LNCaP clone FGC (cell line): ENCODE results near the gene DLGAP3.

ENCODE experiments used
- DNase-seq: peaks from one replicate; pipeline ENCODE4 v3.0.0-alpha.2; 2011; ENCODE audit warnings: low read depth
- H3K4me3 ChIP-seq: 2 replicates; pipeline ENCODE4 v1.5.1; 2011; ENCODE audit warnings: mild to moderate bottlenecking, low read depth, low read length, control low read depth
- TF ChIP-seq, protein P1 (sequence below): IDR thresholded peaks from 2 replicates; pipeline ENCODE4 v1.5.1; 2012; ENCODE audit warnings: mild to moderate bottlenecking; ENCODE audit not compliant: control insufficient read depth, insufficient read depth; ENCODE audit errors: extremely low read depth

DLGAP3 gene

DNA sequence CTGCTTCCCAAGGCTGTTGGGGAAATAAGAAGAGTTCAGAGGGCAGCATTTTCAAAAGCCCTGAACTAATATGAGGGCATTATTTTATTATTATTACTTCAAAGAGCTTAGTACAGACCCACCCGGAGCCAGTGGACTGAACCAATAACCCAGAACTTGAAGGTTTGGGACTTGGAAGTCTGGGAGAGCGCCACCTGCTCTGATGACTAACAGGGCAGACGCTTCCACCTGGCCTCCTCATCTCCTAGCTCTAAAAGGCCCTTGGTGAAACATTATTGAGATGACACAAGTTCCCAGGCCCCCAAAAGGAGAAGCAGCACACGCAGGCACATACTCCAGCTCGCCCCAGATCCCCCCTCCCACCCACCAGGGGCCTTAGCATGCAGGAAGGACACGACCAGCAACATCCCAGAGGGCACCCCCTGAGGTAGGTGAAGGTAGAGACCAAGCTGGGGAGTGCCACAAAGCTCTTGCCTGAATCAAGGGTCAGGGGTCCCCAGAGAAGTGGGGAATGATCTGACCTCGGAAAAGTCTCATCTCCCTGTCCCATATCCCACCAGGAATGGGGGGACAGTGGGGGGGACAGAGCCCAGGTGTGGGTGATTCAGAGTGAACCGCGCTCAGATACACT lies 1.3 kb downstream of the DLGAP3 start:
- H3K4me3 ChIP-seq, result no peak overlapping the region
- DNase-seq, result no peak
- TF ChIP-seq, protein P1, sequence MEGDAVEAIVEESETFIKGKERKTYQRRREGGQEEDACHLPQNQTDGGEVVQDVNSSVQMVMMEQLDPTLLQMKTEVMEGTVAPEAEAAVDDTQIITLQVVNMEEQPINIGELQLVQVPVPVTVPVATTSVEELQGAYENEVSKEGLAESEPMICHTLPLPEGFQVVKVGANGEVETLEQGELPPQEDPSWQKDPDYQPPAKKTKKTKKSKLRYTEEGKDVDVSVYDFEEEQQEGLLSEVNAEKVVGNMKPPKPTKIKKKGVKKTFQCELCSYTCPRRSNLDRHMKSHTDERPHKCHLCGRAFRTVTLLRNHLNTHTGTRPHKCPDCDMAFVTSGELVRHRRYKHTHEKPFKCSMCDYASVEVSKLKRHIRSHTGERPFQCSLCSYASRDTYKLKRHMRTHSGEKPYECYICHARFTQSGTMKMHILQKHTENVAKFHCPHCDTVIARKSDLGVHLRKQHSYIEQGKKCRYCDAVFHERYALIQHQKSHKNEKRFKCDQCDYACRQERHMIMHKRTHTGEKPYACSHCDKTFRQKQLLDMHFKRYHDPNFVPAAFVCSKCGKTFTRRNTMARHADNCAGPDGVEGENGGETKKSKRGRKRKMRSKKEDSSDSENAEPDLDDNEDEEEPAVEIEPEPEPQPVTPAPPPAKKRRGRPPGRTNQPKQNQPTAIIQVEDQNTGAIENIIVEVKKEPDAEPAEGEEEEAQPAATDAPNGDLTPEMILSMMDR, result no peak

DNA sequence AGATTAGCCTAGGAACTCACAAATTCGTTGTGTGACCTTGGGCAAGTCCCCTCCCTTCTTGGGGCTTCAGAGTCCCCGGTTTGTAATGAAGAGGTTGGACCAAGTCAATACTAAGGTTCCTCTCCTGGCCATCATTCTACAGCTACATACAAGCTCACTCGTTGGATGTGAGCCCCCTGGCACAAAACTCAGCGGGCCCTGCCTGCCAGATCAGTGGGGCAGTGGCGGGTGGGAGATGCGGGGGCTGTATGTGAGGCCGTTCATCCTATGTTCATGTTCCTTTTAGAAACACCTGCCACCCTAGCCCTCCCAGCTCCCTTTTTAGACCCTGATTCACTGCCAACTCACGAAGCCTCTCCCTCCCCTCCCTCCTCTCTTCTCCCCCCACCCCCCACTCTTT lies 2.1 kb downstream of the DLGAP3 start:
- no peak overlapping the region for H3K4me3 ChIP-seq
- DNase-seq, result no peak
- TF ChIP-seq, protein P1, result no peak

DNA sequence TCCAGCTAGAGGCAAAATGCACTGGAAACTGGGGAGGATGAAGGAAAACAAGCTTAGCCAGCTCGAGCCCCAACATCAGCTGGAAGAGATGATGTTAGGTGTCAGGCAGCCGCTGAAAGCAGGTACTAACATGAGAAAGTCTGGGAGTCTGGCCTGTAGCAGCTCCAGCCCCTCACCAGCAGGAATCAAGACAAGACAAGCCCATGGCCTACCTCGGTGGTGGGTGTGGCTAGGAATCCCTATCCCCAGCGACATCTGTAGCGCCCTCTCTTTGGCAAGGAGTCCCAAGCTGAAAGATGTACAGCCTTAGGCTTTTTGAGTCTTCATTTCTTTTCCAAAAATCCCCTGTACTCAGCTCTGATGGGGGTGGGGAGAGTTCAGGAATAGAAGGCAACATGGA lies 2.6 kb downstream of the DLGAP3 start:
- TF ChIP-seq, protein P1, result no peak
- H3K4me3 ChIP-seq, result no peak overlapping the region
- no peak for DNase-seq

DNA sequence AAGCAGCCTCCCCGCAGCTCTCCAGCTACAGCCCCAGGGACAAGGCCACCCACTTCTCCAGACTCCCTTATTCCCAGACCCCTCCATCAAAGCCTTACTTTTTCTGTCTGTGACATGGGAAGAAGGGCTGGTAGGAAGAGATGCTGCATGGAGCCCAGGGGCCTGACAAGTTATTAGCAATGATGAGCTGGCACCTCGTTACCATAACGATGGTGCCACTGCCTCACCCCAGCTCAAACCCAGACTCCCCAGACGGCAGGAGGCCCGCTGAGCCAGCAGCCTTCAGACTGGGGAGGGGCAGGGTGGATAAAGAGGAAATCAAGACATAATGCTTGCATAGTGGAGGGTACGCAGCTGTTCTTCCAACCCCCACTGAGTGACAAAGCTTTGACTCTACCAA lies 3.3 kb downstream of the DLGAP3 start:
- no peak for DNase-seq
- H3K4me3 ChIP-seq, result no peak overlapping the region
- TF ChIP-seq, protein P1, result no peak

DNA sequence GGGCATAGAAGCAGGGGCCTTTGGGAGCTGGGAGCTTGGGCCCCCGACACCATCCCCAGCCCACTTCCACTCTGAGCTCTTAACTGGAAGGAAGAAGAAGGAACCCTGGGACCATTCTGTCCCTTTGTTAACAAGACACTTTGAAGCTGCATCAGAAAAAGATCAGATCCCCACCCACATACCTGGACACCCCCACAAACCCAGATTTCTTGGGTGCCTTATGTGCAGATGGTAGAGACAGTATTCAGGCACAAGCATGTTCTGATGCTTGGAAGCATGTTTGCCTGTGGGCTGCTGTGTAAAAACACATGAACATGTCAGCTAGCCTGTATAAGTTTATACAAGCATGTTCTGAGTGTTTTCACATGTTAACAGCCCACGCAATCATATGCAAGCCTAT lies 3.7 kb downstream of the DLGAP3 start:
- TF ChIP-seq, protein P1, result no peak
- no peak overlapping the region for H3K4me3 ChIP-seq
- no peak for DNase-seq

DNA sequence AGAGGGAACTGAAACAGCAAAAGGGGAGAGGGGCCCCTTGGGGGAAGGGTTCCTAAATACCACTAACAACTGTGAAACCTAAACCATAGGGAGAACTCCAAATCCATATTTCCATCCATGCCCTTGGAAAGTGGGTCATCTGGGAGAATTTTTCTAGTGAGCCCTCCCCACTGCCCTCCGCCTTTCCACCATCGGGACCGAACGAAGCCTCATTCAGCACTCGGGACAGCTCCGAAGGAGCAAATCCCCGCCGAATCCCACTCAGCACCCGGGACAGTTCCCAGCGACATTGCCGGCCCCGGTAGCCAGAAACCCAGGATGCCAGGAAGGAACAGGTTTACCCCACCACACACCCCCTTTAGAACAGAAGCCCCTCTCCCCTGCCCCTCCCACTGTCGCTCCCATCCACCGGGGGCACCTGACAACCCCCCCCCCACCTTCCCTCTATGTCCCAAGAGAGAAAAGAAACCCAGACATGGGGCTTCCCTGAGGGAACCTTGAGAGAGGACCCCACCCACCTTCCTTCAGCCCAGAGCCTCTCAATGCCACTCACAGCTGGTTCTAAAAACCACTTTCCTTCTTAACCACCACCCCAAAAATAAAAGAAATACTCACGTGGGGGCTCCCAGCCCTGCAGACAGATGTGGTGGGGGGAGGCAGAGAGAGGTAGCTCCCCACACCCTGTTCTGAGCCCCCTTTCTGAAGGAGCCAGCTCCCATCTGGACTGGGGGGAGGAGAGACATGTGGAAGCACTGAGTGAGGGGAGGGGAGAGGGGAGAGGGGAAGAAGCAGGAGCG lies 4.5 kb downstream of the DLGAP3 start:
- no peak overlapping the region for H3K4me3 ChIP-seq
- DNase-seq, result no peak
- TF ChIP-seq, protein P1, result no peak
